Stimulated activated memory B cell treated with anti-CD40 and anti-IgM and Interleukin-4, amounts not matched to agents 10 μg/mL and 1 μg/mL and 100 μg/mL, for 72 hours (primary cell): ENCODE measurements around the gene LCE4A.

Experiments
- ATAC-seq: fragments of 150-1000 bp; cut with Tn5 transposase; 2 replicates; pipeline ENCODE4 v1.10.0; 2021
- H3K27ac Mint-ChIP-seq: one replicate; pipeline ENCODE4 v1.8.0; 2022; ENCODE audit warnings: mild to moderate bottlenecking, mixed read lengths
- H3K27me3 Mint-ChIP-seq: one replicate; pipeline ENCODE4 v1.8.0; 2022; ENCODE audit warnings: mixed read lengths
- H3K36me3 Mint-ChIP-seq: one replicate; pipeline ENCODE4 v1.8.0; 2022; ENCODE audit warnings: mixed read lengths
- H3K4me1 Mint-ChIP-seq: one replicate; pipeline ENCODE4 v1.8.0; 2022; ENCODE audit warnings: mixed read lengths
- H3K4me3 Mint-ChIP-seq: one replicate; pipeline ENCODE4 v1.8.0; 2022; ENCODE audit warnings: mild to moderate bottlenecking, moderate library complexity, mixed read lengths
- H3K9me3 Mint-ChIP-seq: one replicate; pipeline ENCODE4 v1.8.0; 2022; ENCODE audit warnings: mixed read lengths

Gene LCE4A

GRCh38 chr1:152735648-152736047 is 27.7 kb downstream of the LCE4A start:
- Mint-ChIP-seq H3K36me3 (no peaks in the 10 kb centered on the region), H3K9me3 (no peaks in the 10 kb centered on the region), H3K4me3 (no peak overlapping the region), H3K27me3 (peaks cover 22% of the 10 kb centered on the region), H3K27ac (no peak overlapping the region), H3K4me1 (no peaks in the 10 kb centered on the region)
- no peak for ATAC-seq

GRCh38 chr1:152737997-152738396 is 30.0 kb downstream of the LCE4A start:
- Mint-ChIP-seq H3K27ac (no peak overlapping the region), H3K4me1 (no peaks in the 10 kb centered on the region), H3K9me3 (no peaks in the 10 kb centered on the region), H3K27me3 (peaks cover 33% of the 10 kb centered on the region), H3K36me3 (no peaks in the 10 kb centered on the region), H3K4me3 (no peak overlapping the region)
- ATAC-seq, result no peak

DNA sequence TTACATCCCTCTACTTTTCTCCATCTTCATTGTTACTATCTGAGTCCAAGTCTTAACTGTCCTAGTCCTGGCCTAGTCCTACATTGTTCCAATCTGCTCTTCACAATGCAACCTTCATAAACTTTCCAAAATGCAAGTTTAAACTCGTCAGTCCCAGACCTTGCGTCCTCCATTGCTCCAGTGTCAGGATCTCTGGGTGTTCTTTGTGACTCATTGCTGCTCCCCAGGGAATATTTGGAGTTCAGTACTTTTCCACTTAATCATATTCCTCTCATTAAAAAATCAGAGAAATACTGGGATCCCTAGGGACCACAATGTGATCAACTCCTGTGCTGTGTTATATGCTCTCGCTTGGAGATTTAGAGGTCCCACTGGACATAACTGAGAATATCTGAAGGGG is 31.9 kb downstream of the LCE4A start:
- H3K27me3 Mint-ChIP-seq, result peaks cover 35% of the 10 kb centered on the region
- no peak for ATAC-seq
- no peak overlapping the region for H3K4me3 Mint-ChIP-seq
- H3K36me3 Mint-ChIP-seq, result no peaks in the 10 kb centered on the region
- no peaks in the 10 kb centered on the region for H3K4me1 Mint-ChIP-seq
- H3K27ac Mint-ChIP-seq, result no peak overlapping the region
- H3K9me3 Mint-ChIP-seq, result no peaks in the 10 kb centered on the region

DNA sequence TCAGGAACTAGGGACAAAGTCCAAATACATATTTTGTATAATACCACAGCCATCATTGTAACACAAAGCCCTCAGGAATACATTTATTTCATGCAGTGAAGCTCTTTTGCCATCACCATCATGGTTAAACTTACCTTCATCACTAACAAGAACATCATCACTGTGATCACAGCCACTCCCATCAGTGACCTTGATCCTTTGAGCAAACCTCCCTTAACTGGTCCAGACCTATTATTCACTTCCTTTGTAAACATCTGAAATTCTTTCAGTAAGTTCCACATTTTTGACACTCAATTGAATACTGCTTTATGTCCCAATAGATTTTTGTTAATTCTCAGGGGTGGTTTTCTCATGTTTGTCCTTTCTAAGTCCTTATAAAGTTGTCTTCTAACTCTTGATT is 33.7 kb downstream of the LCE4A start:
- H3K4me3 Mint-ChIP-seq, result no peak overlapping the region
- no peak for ATAC-seq
- H3K36me3 Mint-ChIP-seq, result no peaks in the 10 kb centered on the region
- H3K27ac Mint-ChIP-seq, result no peak overlapping the region
- peaks cover 24% of the 10 kb centered on the region for H3K27me3 Mint-ChIP-seq
- no peaks in the 10 kb centered on the region for H3K9me3 Mint-ChIP-seq
- no peaks in the 10 kb centered on the region for H3K4me1 Mint-ChIP-seq

DNA sequence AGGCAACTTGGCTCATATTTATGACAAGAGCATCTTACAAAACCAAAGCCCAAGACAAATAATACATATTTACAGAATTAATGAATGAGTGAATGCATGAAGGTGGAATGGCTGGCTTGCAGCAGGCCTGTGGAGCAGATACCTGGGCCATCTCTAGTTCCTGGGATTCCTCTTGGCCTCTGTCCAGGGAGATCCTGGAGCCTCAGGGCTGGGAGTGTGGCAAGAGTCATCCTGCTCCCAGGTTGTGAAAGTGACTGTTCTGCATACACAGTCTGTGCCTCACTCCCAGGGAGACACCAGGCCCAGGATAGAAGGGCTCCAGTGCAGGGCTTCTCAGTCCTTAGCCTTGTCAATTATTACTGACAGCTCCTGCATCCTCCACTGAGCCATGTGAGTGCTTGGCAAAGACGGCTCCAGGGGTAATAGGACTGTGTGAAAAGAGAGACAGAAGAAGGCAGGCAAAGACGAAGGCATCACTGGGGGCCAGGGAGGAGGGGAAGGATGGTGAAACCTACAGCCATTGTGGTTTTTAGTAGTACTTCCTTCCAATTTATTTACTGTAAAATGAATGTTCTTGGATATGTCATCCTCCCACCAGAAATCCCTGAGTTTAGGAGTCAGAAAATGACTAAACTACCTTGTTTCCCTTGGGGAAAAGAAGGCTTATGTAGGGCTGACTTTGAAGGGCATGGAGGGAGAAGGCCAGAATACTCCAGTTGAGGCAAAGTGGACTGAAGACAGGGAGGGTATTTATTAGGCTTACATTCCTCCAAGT is 35.6 kb downstream of the LCE4A start:
- no peak overlapping the region for H3K4me3 Mint-ChIP-seq

DNA sequence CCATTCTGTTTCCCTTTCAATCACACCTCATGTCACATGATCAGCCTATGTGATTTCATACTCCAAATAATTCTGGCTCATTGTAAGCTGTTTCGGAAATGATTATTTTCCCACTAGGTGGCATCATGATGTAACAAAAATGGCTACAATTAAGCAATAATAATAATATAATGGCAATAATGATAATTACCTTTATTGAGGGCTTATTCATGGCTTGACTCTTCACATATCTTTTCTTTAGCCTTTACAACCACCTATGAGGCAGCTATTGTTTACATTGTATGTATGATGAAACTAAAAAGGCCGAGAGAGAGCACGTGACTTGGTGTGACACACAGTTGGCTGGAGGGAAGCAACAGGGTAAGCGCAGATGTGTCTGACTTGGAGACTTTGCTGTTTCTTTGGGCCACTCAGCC is 37.3 kb downstream of the LCE4A start:
- Mint-ChIP-seq H3K36me3 (no peaks in the 10 kb centered on the region), H3K4me3 (no peak overlapping the region), H3K4me1 (no peaks in the 10 kb centered on the region), H3K27me3 (peaks cover 15% of the 10 kb centered on the region), H3K9me3 (no peaks in the 10 kb centered on the region), H3K27ac (no peak overlapping the region)
- no peak for ATAC-seq

More for the DNA sequence above, 35.6 kb downstream of the LCE4A start:
- no peak overlapping the region for H3K27ac Mint-ChIP-seq
- ATAC-seq, result no peak
- H3K27me3 Mint-ChIP-seq, result peaks cover 13% of the 10 kb centered on the region
- H3K9me3 Mint-ChIP-seq, result no peaks in the 10 kb centered on the region
- H3K36me3 Mint-ChIP-seq, result no peaks in the 10 kb centered on the region
- no peaks in the 10 kb centered on the region for H3K4me1 Mint-ChIP-seq

DNA sequence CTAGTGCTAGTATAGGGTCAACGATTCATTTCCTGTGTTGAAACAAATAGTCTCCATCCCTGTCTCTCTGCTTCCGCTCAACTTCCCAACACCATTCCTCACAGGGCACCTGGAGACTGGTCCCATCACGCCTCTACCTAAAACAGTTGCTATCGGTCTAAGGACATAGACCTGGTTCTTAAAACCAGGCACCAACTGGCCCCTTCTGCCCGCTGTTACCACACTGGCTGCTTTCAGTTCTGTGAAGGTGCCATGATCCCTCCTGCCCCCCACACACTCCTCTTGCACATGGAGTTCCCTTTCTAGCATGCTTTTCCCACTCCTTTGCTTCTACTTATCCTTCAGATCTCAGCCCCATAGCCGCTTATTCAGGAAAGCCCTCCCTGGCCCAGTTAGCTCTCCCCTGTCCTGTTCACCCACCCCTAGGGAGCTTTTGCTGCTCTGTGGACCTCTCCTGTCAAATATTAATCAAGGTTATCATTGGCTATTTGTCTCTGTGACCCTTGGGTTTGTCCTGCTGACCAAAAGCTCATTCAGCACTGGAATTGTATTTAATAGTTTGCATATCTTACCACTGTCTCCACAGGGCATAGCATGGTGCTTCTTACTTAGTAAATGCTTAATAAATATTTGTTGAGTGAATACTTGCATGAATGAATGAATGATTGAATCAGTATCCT is 37.9 kb downstream of the LCE4A start:
- no peak overlapping the region for H3K4me3 Mint-ChIP-seq
- no peaks in the 10 kb centered on the region for H3K4me1 Mint-ChIP-seq
- H3K27ac Mint-ChIP-seq, result no peak overlapping the region
- peaks cover 22% of the 10 kb centered on the region for H3K27me3 Mint-ChIP-seq
- no peaks in the 10 kb centered on the region for H3K36me3 Mint-ChIP-seq
- H3K9me3 Mint-ChIP-seq, result no peaks in the 10 kb centered on the region
- no peak for ATAC-seq

GRCh38 chr1:152747831-152748230 is 39.9 kb downstream of the LCE4A start:
- Mint-ChIP-seq H3K36me3 (no peaks in the 10 kb centered on the region), H3K4me1 (no peaks in the 10 kb centered on the region), H3K27ac (no peak overlapping the region), H3K27me3 (peaks cover 21% of the 10 kb centered on the region), H3K4me3 (no peak overlapping the region), H3K9me3 (no peaks in the 10 kb centered on the region)
- no peak for ATAC-seq

DNA sequence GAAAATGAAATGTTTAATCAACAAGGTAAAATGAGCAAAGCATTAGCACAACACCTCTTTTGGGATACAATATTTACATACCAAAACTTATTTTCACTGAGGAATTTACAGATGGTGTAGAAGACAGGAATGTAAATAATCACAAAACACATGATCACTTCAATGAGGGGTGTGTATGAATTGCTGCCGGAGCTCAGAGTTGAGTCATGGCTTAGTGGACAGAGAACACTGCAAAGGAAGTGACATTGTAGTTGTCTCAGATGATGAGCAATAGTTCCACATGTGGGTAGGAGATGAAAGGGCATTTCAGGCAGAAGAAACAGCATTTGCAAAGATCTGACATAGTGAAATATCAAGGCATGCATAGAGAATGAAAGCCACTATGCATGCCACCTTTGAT is 44.3 kb downstream of the LCE4A start:
- Mint-ChIP-seq H3K9me3 (peaks cover 3% of the 10 kb centered on the region), H3K4me3 (no peak overlapping the region), H3K4me1 (no peaks in the 10 kb centered on the region), H3K27ac (no peak overlapping the region), H3K36me3 (no peaks in the 10 kb centered on the region), H3K27me3 (peaks cover 35% of the 10 kb centered on the region)
- no peak for ATAC-seq

DNA sequence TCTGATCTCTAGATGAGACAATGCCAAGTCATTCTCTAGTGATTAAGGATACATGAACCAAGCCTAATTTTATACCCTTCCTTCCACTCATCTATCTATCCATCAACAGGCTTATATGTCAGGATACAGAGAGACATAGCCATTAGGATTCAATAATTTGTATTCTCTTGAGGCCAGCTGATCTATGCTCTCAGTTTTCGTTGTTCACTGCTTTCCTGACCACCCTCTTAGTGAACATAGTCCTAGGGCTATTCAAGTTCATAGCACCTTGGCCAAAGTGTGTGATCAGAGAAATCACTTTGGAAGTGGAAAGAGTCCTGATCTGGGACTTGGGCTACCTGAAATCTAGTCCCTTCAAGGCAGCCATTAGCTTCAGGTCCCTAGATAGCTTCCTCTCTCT is 45.6 kb downstream of the LCE4A start:
- no peak for ATAC-seq
- Mint-ChIP-seq H3K4me1 (no peaks in the 10 kb centered on the region), H3K4me3 (no peak overlapping the region), H3K36me3 (no peaks in the 10 kb centered on the region), H3K9me3 (peaks cover 3% of the 10 kb centered on the region), H3K27me3 (peaks cover 46% of the 10 kb centered on the region), H3K27ac (no peak overlapping the region)

GRCh38 chr1:152756872-152757271 is 48.9 kb downstream of the LCE4A start:
- Mint-ChIP-seq H3K4me3 (no peak overlapping the region), H3K27me3 (peaks cover 52% of the 10 kb centered on the region)

GRCh38 chr1:152757747-152758146 is 49.8 kb downstream of the LCE4A start, which contains the start of gene KPRP:
KPRP (plus strand) TSS chr1:152758025; CDS start chr1:152759589, 1,564 bp downstream.
- Mint-ChIP-seq H3K4me3 (no peak within 1 kb of the TSS), H3K4me1 (no peaks in the 10 kb centered on the region), H3K9me3 (peaks cover 3% of the 10 kb centered on the region), H3K27ac (no peak within 1 kb of the TSS), H3K27me3 (peaks cover 57% of the 10 kb centered on the region), H3K36me3 (no peaks in the 10 kb centered on the region)
- no peak for ATAC-seq

More at GRCh38 chr1:152756872-152757271, 48.9 kb downstream of the LCE4A start:
- H3K4me1 Mint-ChIP-seq, result no peaks in the 10 kb centered on the region
- H3K27ac Mint-ChIP-seq, result no peak overlapping the region
- H3K36me3 Mint-ChIP-seq, result no peaks in the 10 kb centered on the region
- no peak for ATAC-seq
- peaks cover 3% of the 10 kb centered on the region for H3K9me3 Mint-ChIP-seq

- Mint-ChIP-seq H3K27ac (no peak overlapping the region), H3K36me3 (no peaks in the 10 kb centered on the region), H3K4me3 (no peak overlapping the region), H3K27me3 (peaks cover 61% of the 10 kb centered on the region), H3K4me1 (no peaks in the 10 kb centered on the region), H3K9me3 (peaks cover 3% of the 10 kb centered on the region)
- no peak for ATAC-seq
These were observed 50.7 kb downstream of the LCE4A start for GRCh38 chr1:152758636-152759035.
